Limb (tissue), 2 donors: ENCODE results near the gene CD274.

Source experiments
- DNase-seq, 2 donors: peaks; one replicate each; pipeline ENCODE4 v3.0.0-alpha.2; 2016; ENCODE audit errors: extremely low spot score in 2 of 2

Gene CD274

GRCh38 chr9:5499889-5500398 is 49.6 kb downstream of the CD274 start:
- peak in 1 of 2 donors; percentile 7 for DNase-seq

- DNase-seq, result no peak
These were observed 50.3 kb downstream of the CD274 start for GRCh38 chr9:5500441-5501235.

GRCh38 chr9:5502553-5502952 is 52.2 kb downstream of the CD274 start:
- DNase-seq, result no peak

- DNase-seq, result no peak
These were observed 59.2 kb downstream of the CD274 start for GRCh38 chr9:5509573-5509972.

- DNase-seq, result no peak
These were observed 60.1 kb downstream of the CD274 start, which contains the start of gene PDCD1LG2 for GRCh38 chr9:5510360-5510931. TSS of gene PDCD1LG2 (plus strand) at chr9:5510531. CDS start at chr9:5522547, 12,016 bp downstream.

GRCh38 chr9:5510989-5511388 is 60.6 kb downstream of the CD274 start:
- DNase-seq, result no peak

GRCh38 chr9:5511476-5511875 is 61.1 kb downstream of the CD274 start:
- no peak for DNase-seq

GRCh38 chr9:5511935-5512580 is 61.7 kb downstream of the CD274 start:
- no peak for DNase-seq

- DNase-seq, result no peak
These were observed 62.5 kb downstream of the CD274 start for GRCh38 chr9:5512658-5513452.

GRCh38 chr9:5513966-5514616 is 63.7 kb downstream of the CD274 start:
- no peak for DNase-seq

- no peak for DNase-seq
These were observed 64.4 kb downstream of the CD274 start for GRCh38 chr9:5514617-5515260.

- DNase-seq, result no peak
These were observed 64.9 kb downstream of the CD274 start for GRCh38 chr9:5515261-5515650.

- DNase-seq, result no peak
These were observed 66.3 kb downstream of the CD274 start for GRCh38 chr9:5516453-5517220.

- DNase-seq, result no peak
These were observed 68.0 kb downstream of the CD274 start for GRCh38 chr9:5518171-5518936.

- no peak for DNase-seq
These were observed 68.6 kb downstream of the CD274 start for GRCh38 chr9:5518937-5519319.
